Measurements from ENCODE around the gene SLIT3.

GRCh38 chr5:169127431-169127830 is 173.5 kb downstream of the SLIT3 start:
- TF ChIP-seq EZH2 (IDR thresholded peaks at IDR 0.05): no peak
- no peak for TF ChIP-seq POLR2AphosphoS5 (IDR thresholded peaks at IDR 0.05; ENCODE audit: borderline replicate concordance, low read depth, low read length)

Measured in SK-N-MC (cell line).